Fibroblast of lung (primary cell): Measurements from ENCODE around the gene CRACR2A. TPM values are rescaled to one million over a fixed set of nuclear protein-coding genes. Genes with fewer than 3 reads are reported as not detected.
A peak's percentile ranks its signal among the peaks of the same experiment; 100 is the strongest.

ENCODE experiments used
- DNase-seq, 2 donors: peaks; one replicate each; pipeline versions ENCODE4 v3.0.0 to v3.0.0-alpha.2; 2010; ENCODE audit warnings: low read depth in 2 of 2
- H2AFZ ChIP-seq: 2 replicates; pipeline ENCODE4 v1.5.1; 2012; ENCODE audit warnings: low read length, control low read depth, inconsistent platforms
- H3K27ac ChIP-seq: 2 replicates; pipeline ENCODE4 v1.5.1; 2011; ENCODE audit warnings: low read length, control low read depth; ENCODE audit not compliant: insufficient read depth
- H3K27me3 ChIP-seq: 2 replicates; pipeline ENCODE4 v1.5.1; 2011; ENCODE audit warnings: mild to moderate bottlenecking, low read length; ENCODE audit not compliant: control insufficient read depth, insufficient read depth
- H3K36me3 ChIP-seq: 2 replicates; pipeline ENCODE4 v1.5.1; 2011; ENCODE audit warnings: low read length; ENCODE audit not compliant: control insufficient read depth, insufficient read depth
- H3K4me1 ChIP-seq: 2 replicates; pipeline ENCODE4 v1.5.1; 2011; ENCODE audit warnings: low read length; ENCODE audit not compliant: control insufficient read depth, insufficient read depth; ENCODE audit errors: extremely low read depth
- H3K4me2 ChIP-seq: 2 replicates; pipeline ENCODE4 v1.5.1; 2011; ENCODE audit warnings: low read length, control low read depth; ENCODE audit not compliant: insufficient read depth; ENCODE audit errors: extremely low read depth
- H3K4me3 ChIP-seq, 4 experiments: fragments of 200-600 bp in 1 of 4; sonication (generic) in 1 of 4; replicated peaks in 1 of 4; 2 replicates each; pipeline ENCODE4 v1.5.1; 2011 to 2016; ENCODE audit warnings: low read length in 4 of 4, low read depth in 3 of 4, mild to moderate bottlenecking in 3 of 4, control low read depth in 2 of 4, inconsistent platforms in 1 of 4, mixed read lengths in 1 of 4; ENCODE audit not compliant: insufficient read depth in 1 of 4; ENCODE audit errors: control extremely low read depth in 1 of 4
- H3K79me2 ChIP-seq: 2 replicates; pipeline ENCODE4 v1.5.1; 2012; ENCODE audit warnings: mild to moderate bottlenecking, low read length, inconsistent platforms; ENCODE audit not compliant: control insufficient read depth, insufficient read depth
- H3K9ac ChIP-seq: 2 replicates; pipeline ENCODE4 v1.5.1; 2011; ENCODE audit warnings: mild to moderate bottlenecking, low read length, control low read depth; ENCODE audit not compliant: insufficient read depth
- H3K9me3 ChIP-seq: 2 replicates; pipeline ENCODE4 v1.5.1; 2012; ENCODE audit warnings: low read depth, low read length; ENCODE audit not compliant: control insufficient read depth, insufficient read depth
- H4K20me1 ChIP-seq: 2 replicates; pipeline ENCODE4 v1.5.1; 2011; ENCODE audit warnings: low read length; ENCODE audit not compliant: control insufficient read depth, insufficient read depth; ENCODE audit errors: extremely low read depth
- EZH2 ChIP-seq: IDR thresholded peaks from 2 replicates; pipeline ENCODE4 v1.5.1; 2012; ENCODE audit warnings: low read length, control low read depth, mild to moderate bottlenecking; ENCODE audit errors: missing control alignments
- polyA plus RNA-seq, 2 donors: library from polyadenylated mRNA; depleted of rRNA in 1 of 2; stranded (reverse) in 1 of 2; unstranded in 1 of 2; fragments of >200 nt; gene quantifications; 2 replicates each; pipeline ENCODE4 v1.2.1, GENCODE V29; 2011 to 2012; ENCODE audit warnings: missing spikeins in 1 of 2
- total RNA-seq: library from RNA; depleted of rRNA; stranded (reverse); fragments of >200 nt; gene quantifications from 2 replicates; pipeline ENCODE4 v1.2.1, GENCODE V29; 2014
- TF ChIP-seq, protein P1 (sequence below), 2 donors: IDR thresholded peaks in 1 of 2; conservative IDR thresholded peaks in 1 of 2; 1 replicate in 1 of 2; 2 replicates in 1 of 2; pipeline ENCODE4 v1.5.1; 2011 to 2012; ENCODE audit warnings: low read length in 2 of 2, control low read depth in 1 of 2, inconsistent platforms in 1 of 2, low read depth in 1 of 2, mild to moderate bottlenecking in 1 of 2

The CRACR2A gene
- total and polyA plus RNA-seq, 2 donors (not counting 1 experiment from before 2014, with no cell fraction given), result 5.8 to 5.9 TPM

- TF ChIP-seq, protein P1, sequence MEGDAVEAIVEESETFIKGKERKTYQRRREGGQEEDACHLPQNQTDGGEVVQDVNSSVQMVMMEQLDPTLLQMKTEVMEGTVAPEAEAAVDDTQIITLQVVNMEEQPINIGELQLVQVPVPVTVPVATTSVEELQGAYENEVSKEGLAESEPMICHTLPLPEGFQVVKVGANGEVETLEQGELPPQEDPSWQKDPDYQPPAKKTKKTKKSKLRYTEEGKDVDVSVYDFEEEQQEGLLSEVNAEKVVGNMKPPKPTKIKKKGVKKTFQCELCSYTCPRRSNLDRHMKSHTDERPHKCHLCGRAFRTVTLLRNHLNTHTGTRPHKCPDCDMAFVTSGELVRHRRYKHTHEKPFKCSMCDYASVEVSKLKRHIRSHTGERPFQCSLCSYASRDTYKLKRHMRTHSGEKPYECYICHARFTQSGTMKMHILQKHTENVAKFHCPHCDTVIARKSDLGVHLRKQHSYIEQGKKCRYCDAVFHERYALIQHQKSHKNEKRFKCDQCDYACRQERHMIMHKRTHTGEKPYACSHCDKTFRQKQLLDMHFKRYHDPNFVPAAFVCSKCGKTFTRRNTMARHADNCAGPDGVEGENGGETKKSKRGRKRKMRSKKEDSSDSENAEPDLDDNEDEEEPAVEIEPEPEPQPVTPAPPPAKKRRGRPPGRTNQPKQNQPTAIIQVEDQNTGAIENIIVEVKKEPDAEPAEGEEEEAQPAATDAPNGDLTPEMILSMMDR (conservative IDR thresholded peaks at IDR 0.05 in 1 of 2, IDR thresholded peaks at IDR 0.05 in 1 of 2; ENCODE audit: low read depth in 1 of 2, low read length in 2 of 2), result no peak
- no peak for TF ChIP-seq EZH2
- H3K4me2 ChIP-seq, result peak overlapping the region; percentile 4
- no peaks in the 10 kb centered on the region for H3K27me3 ChIP-seq
- DNase-seq, result peak; percentile 26 to 71
- no peak overlapping the region for H3K27ac ChIP-seq
- H3K9ac ChIP-seq, result no peak overlapping the region
- H2AFZ ChIP-seq, result no peak overlapping the region
- H3K4me3 ChIP-seq, result no peak overlapping the region
- no peaks in the 10 kb centered on the region for H3K9me3 ChIP-seq
- no peaks in the 10 kb centered on the region for H3K79me2 ChIP-seq
- H4K20me1 ChIP-seq, result no peaks in the 10 kb centered on the region
- H3K4me1 ChIP-seq, result peaks cover 18% of the 10 kb centered on the region
- H3K36me3 ChIP-seq, result no peaks in the 10 kb centered on the region
Observed at GRCh38 chr12:3700861-3701260, 52.0 kb downstream of the CRACR2A start.

GRCh38 chr12:3698218-3698974, 54.5 kb downstream of the CRACR2A start:
- Histone ChIP-seq H3K27ac (peak overlapping the region; percentile 83), H2AFZ (peak overlapping the region; percentile 1), H3K36me3 (no peaks in the 10 kb centered on the region), H3K4me3 (no peak overlapping the region), H3K27me3 (no peaks in the 10 kb centered on the region), H3K9me3 (no peaks in the 10 kb centered on the region), H3K79me2 (no peaks in the 10 kb centered on the region), H4K20me1 (no peaks in the 10 kb centered on the region), H3K9ac (peak overlapping the region; percentile 34), H3K4me1 (peaks cover 18% of the 10 kb centered on the region), H3K4me2 (no peak overlapping the region)
- DNase-seq, result peak; percentile 87 to 92
- TF ChIP-seq, protein P1 (conservative IDR thresholded peaks at IDR 0.05 in 1 of 2, IDR thresholded peaks at IDR 0.05 in 1 of 2; ENCODE audit: low read depth in 1 of 2, low read length in 2 of 2), result no peak
- no peak for TF ChIP-seq EZH2

GRCh38 chr12:3697311-3697870, 55.5 kb downstream of the CRACR2A start:
- DNase-seq, result peak; percentile 10 to 11
- no peaks in the 10 kb centered on the region for H3K9me3 ChIP-seq
- H3K27me3 ChIP-seq, result no peaks in the 10 kb centered on the region
- TF ChIP-seq, protein P1 (conservative IDR thresholded peaks at IDR 0.05 in 1 of 2, IDR thresholded peaks at IDR 0.05 in 1 of 2; ENCODE audit: low read depth in 1 of 2, low read length in 2 of 2), result no peak
- TF ChIP-seq EZH2, result no peak
- H3K9ac ChIP-seq, result no peak overlapping the region
- no peaks in the 10 kb centered on the region for H3K36me3 ChIP-seq
- H3K4me3 ChIP-seq, result no peak overlapping the region
- no peaks in the 10 kb centered on the region for H3K79me2 ChIP-seq
- H3K4me1 ChIP-seq, result peaks cover 18% of the 10 kb centered on the region
- H3K27ac ChIP-seq, result peak overlapping the region; percentile 83
- H2AFZ ChIP-seq, result no peak overlapping the region
- no peaks in the 10 kb centered on the region for H4K20me1 ChIP-seq
- no peak overlapping the region for H3K4me2 ChIP-seq
